ENCODE data around the gene PCDHA4.
"Not testable (repeated sequence)": the region's sequence is repeated elsewhere in the genome, so short reads cannot be mapped to it uniquely, and the experiment has no call there.

PCDHA4 gene

DNA sequence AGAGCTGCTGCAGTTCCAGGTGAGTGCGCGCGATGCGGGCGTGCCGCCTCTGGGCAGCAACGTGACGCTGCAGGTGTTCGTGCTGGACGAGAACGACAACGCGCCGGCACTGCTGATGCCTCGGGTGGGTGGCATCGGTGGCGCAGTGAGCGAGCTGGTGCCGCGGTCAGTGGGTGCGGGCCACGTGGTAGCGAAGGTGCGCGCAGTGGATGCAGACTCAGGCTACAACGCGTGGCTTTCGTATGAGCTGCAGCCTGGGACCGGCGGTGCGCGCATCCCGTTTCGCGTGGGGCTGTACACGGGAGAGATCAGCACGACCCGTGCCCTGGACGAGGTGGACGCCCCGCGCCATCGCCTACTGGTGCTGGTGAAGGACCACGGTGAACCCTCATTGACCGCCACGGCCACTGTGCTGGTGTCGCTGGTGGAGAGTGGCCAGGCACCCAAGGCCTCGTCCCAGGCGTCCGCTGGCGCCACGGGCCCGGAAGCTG lies 4.0 kb upstream of the PCDHA4 start:
- H3K9ac ChIP-seq (ENCODE audit: insufficient read length): no peak overlapping the region
- DNase-seq (ENCODE audit: low read depth, low spot score): no peak
- no peak overlapping the region for H3K4me3 ChIP-seq
- no peak overlapping the region for H3K27ac ChIP-seq
- H3K9me3 ChIP-seq (ENCODE audit: low read depth, low read length): no peaks in the 10 kb centered on the region
- no peaks in the 10 kb centered on the region for H3K36me3 ChIP-seq (ENCODE audit: insufficient read depth, low read length)
- no peak for TF ChIP-seq POLR2AphosphoS5 (IDR thresholded peaks at IDR 0.05; ENCODE audit: borderline replicate concordance, low read depth, low read length)
- no peak for TF ChIP-seq EZH2 (IDR thresholded peaks at IDR 0.05)
- TF ChIP-seq FOXP2 (optimal IDR thresholded peaks at IDR 0.05; ENCODE audit: control extremely low read depth, extremely low read length, insufficient read depth): no peak

GRCh38 chr5:140808241-140808888 lies 1.5 kb downstream of the PCDHA4 start:
- H3K9me3 ChIP-seq (ENCODE audit: low read depth, low read length); H3K4me3 ChIP-seq; DNase-seq (ENCODE audit: low read depth, low spot score); H3K27ac ChIP-seq; H3K36me3 ChIP-seq (ENCODE audit: insufficient read depth, low read length); H3K9ac ChIP-seq (ENCODE audit: insufficient read length): not testable (repeated sequence)

DNA sequence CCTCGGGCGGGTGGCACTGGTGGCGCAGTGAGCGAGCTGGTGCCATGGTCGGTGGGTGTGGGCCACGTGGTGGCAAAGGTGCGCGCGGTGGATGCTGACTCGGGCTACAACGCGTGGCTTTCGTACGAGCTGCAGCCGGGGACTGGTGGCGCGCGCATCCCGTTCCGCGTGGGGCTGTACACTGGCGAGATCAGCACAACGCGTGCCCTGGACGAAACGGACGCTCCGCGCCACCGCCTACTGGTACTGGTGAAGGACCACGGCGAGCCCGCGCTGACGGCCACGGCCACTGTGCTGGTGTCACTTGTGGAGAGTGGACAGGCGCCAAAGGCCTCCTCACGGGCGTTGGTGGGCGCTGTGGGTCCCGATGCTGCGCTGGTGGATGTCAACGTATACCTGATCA lies 2.0 kb downstream of the PCDHA4 start:
- TF ChIP-seq EZH2 (IDR thresholded peaks at IDR 0.05) (no peak), POLR2AphosphoS5 (IDR thresholded peaks at IDR 0.05; ENCODE audit: borderline replicate concordance, low read depth, low read length) (no peak), FOXP2 (optimal IDR thresholded peaks at IDR 0.05; ENCODE audit: control extremely low read depth, extremely low read length, insufficient read depth) (no peak)

GRCh38 chr5:140821375-140822280 lies 14.8 kb downstream of the PCDHA4 start, which contains the start of gene PCDHA5:
TSS of gene PCDHA5 (plus strand) at chr5:140821613.
- peak; percentile 58 for DNase-seq (ENCODE audit: low read depth, low spot score)
- Histone ChIP-seq H3K9ac (ENCODE audit: insufficient read length) (peak within 1 kb of the TSS; percentile 86), H3K4me3 (peak within 1 kb of the TSS; percentile 87), H3K36me3 (ENCODE audit: insufficient read depth, low read length) (no peaks in the 10 kb centered on the region), H3K27ac (peak within 1 kb of the TSS; percentile 52; the same call in 1 of the 2 replicates), H3K9me3 (ENCODE audit: low read depth, low read length) (no peaks in the 10 kb centered on the region)
- no peak for TF ChIP-seq EZH2 (IDR thresholded peaks at IDR 0.05)
- TF ChIP-seq POLR2AphosphoS5 (IDR thresholded peaks at IDR 0.05; ENCODE audit: borderline replicate concordance, low read depth, low read length): no peak
- no peak for TF ChIP-seq FOXP2 (optimal IDR thresholded peaks at IDR 0.05; ENCODE audit: control extremely low read depth, extremely low read length, insufficient read depth)

More for the DNA sequence above, 2.0 kb downstream of the PCDHA4 start:
- DNase-seq (ENCODE audit: low read depth, low spot score): no peak
- H3K9ac ChIP-seq (ENCODE audit: insufficient read length): no peak overlapping the region
- H3K27ac ChIP-seq: no peak overlapping the region
- no peaks in the 10 kb centered on the region for H3K36me3 ChIP-seq (ENCODE audit: insufficient read depth, low read length)
- no peak overlapping the region for H3K4me3 ChIP-seq
- H3K9me3 ChIP-seq (ENCODE audit: low read depth, low read length): no peaks in the 10 kb centered on the region

DNA sequence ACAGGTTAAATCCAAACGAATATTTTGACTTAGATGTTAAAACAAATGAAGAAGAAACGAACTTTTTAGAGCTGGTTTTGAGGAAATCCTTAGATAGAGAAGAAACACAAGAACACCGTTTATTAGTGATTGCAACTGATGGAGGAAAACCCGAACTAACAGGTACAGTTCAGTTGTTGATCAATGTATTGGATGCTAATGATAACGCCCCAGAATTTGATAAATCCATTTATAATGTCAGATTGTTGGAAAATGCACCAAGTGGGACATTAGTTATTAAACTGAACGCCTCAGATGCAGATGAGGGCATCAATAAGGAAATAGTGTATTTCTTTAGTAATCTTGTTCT lies 15.4 kb downstream of the PCDHA4 start:
- Histone ChIP-seq H3K36me3 (ENCODE audit: insufficient read depth, low read length) (no peaks in the 10 kb centered on the region), H3K9ac (ENCODE audit: insufficient read length) (peak overlapping the region; percentile 86), H3K9me3 (ENCODE audit: low read depth, low read length) (no peaks in the 10 kb centered on the region; the same call in 1 of the 2 replicates), H3K27ac (no peak overlapping the region), H3K4me3 (peak overlapping the region; percentile 87)
- DNase-seq (ENCODE audit: low read depth, low spot score): no peak
- TF ChIP-seq FOXP2 (optimal IDR thresholded peaks at IDR 0.05; ENCODE audit: control extremely low read depth, extremely low read length, insufficient read depth): no peak
- TF ChIP-seq EZH2 (IDR thresholded peaks at IDR 0.05): no peak
- no peak for TF ChIP-seq POLR2AphosphoS5 (IDR thresholded peaks at IDR 0.05; ENCODE audit: borderline replicate concordance, low read depth, low read length)

DNA sequence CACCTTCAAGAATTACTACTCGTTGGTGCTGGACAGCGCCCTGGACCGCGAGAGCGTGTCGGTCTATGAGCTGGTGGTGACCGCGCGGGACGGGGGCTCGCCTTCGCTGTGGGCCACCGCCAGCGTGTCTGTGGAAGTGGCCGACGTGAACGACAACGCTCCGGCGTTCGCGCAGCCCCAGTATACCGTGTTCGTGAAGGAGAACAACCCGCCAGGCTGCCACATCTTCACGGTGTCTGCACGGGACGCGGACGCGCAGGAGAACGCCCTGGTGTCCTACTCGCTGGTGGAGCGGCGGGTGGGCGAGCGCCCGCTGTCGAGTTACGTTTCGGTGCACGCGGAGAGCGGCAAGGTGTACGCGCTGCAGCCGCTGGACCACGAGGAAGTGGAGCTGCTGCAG lies 16.1 kb downstream of the PCDHA4 start:
- H3K36me3 ChIP-seq (ENCODE audit: insufficient read depth, low read length); H3K27ac ChIP-seq; DNase-seq (ENCODE audit: low read depth, low spot score); H3K9ac ChIP-seq (ENCODE audit: insufficient read length); H3K9me3 ChIP-seq (ENCODE audit: low read depth, low read length); H3K4me3 ChIP-seq: not testable (repeated sequence)

- H3K9me3 ChIP-seq (ENCODE audit: low read depth, low read length): no peaks in the 10 kb centered on the region; the same call in 1 of the 2 replicates
- H3K9ac ChIP-seq (ENCODE audit: insufficient read length): no peak overlapping the region
- no peak for TF ChIP-seq FOXP2 (optimal IDR thresholded peaks at IDR 0.05; ENCODE audit: control extremely low read depth, extremely low read length, insufficient read depth)
- TF ChIP-seq POLR2AphosphoS5 (IDR thresholded peaks at IDR 0.05; ENCODE audit: borderline replicate concordance, low read depth, low read length): no peak
- no peak for TF ChIP-seq EZH2 (IDR thresholded peaks at IDR 0.05)
- H3K36me3 ChIP-seq (ENCODE audit: insufficient read depth, low read length): no peaks in the 10 kb centered on the region
- DNase-seq (ENCODE audit: low read depth, low spot score): no peak
- H3K4me3 ChIP-seq: no peak overlapping the region
- no peak overlapping the region for H3K27ac ChIP-seq
Measured at GRCh38 chr5:140823475-140823874, 16.6 kb downstream of the PCDHA4 start.

GRCh38 chr5:140827704-140828361 lies 21.0 kb downstream of the PCDHA4 start, which contains the start of gene PCDHA6:
TSS of gene PCDHA6 (plus strand) at chr5:140827960. CDS start at chr5:140828092, 132 bp downstream.
- H3K36me3 ChIP-seq (ENCODE audit: insufficient read depth, low read length): no peaks in the 10 kb centered on the region
- no peak within 1 kb of the TSS for H3K27ac ChIP-seq
- no peaks in the 10 kb centered on the region; the same call in 1 of the 2 replicates for H3K9me3 ChIP-seq (ENCODE audit: low read depth, low read length)
- no peak for DNase-seq (ENCODE audit: low read depth, low spot score)
- H3K4me3 ChIP-seq: no peak within 1 kb of the TSS
- H3K9ac ChIP-seq (ENCODE audit: insufficient read length): no peak within 1 kb of the TSS
- no peak for TF ChIP-seq EZH2 (IDR thresholded peaks at IDR 0.05)
- TF ChIP-seq FOXP2 (optimal IDR thresholded peaks at IDR 0.05; ENCODE audit: control extremely low read depth, extremely low read length, insufficient read depth): no peak
- no peak for TF ChIP-seq POLR2AphosphoS5 (IDR thresholded peaks at IDR 0.05; ENCODE audit: borderline replicate concordance, low read depth, low read length)
